Measurements from ENCODE around the gene PSG2.
"Not testable (repeated sequence)": the region's sequence is repeated elsewhere in the genome, so short reads cannot be mapped to it uniquely, and the experiment has no call there.

PSG2 gene

GRCh38 chr19:43077881-43078280, 4.6 kb downstream of the PSG2 start:
- not testable (repeated sequence) for DNase-seq (ENCODE audit: low read depth in 2 of 2)

- DNase-seq (ENCODE audit: low read depth in 2 of 2), result not testable (repeated sequence)
Measured at GRCh38 chr19:43062418-43062817, 20.1 kb downstream of the PSG2 start.

- not testable (repeated sequence) for DNase-seq (ENCODE audit: low read depth in 2 of 2)
Measured at GRCh38 chr19:43061326-43061725, 21.2 kb downstream of the PSG2 start.

GRCh38 chr19:43060254-43060653, 22.2 kb downstream of the PSG2 start:
- DNase-seq (ENCODE audit: low read depth in 2 of 2), result not testable (repeated sequence)

- DNase-seq (ENCODE audit: low read depth in 2 of 2), result not testable (repeated sequence)
Measured at GRCh38 chr19:43059482-43059881, 23.0 kb downstream of the PSG2 start.

GRCh38 chr19:43058440-43058839, 24.1 kb downstream of the PSG2 start:
- not testable (repeated sequence) for DNase-seq (ENCODE audit: low read depth in 2 of 2)

GRCh38 chr19:43047966-43048365, 34.5 kb downstream of the PSG2 start:
- DNase-seq (ENCODE audit: low read depth in 2 of 2), result not testable (repeated sequence)

GRCh38 chr19:43046578-43046977, 35.9 kb downstream of the PSG2 start:
- DNase-seq (ENCODE audit: low read depth in 2 of 2), result not testable (repeated sequence)

- not testable (repeated sequence) for DNase-seq (ENCODE audit: low read depth in 2 of 2)
Measured at GRCh38 chr19:43043492-43044180, 38.9 kb downstream of the PSG2 start.

GRCh38 chr19:43031645-43032044, 50.9 kb downstream of the PSG2 start:
- not testable (repeated sequence) for DNase-seq (ENCODE audit: low read depth in 2 of 2)

GRCh38 chr19:43028866-43029265, 53.6 kb downstream of the PSG2 start:
- DNase-seq (ENCODE audit: low read depth in 2 of 2), result no peak

GRCh38 chr19:43027985-43028384, 54.5 kb downstream of the PSG2 start:
- not testable (repeated sequence) for DNase-seq (ENCODE audit: low read depth in 2 of 2)

GRCh38 chr19:43027061-43027460, 55.4 kb downstream of the PSG2 start:
- DNase-seq (ENCODE audit: low read depth in 2 of 2), result not testable (repeated sequence)

GRCh38 chr19:43026369-43026768, 56.1 kb downstream of the PSG2 start, which contains the start of gene PSG11:
TSS of gene PSG11 (minus strand) at chr19:43026469. CDS start at chr19:43026372, 97 bp downstream.
- DNase-seq (ENCODE audit: low read depth in 2 of 2), result not testable (repeated sequence)

GRCh38 chr19:43022098-43022497, 60.4 kb downstream of the PSG2 start:
- not testable (repeated sequence) for DNase-seq (ENCODE audit: low read depth in 2 of 2)

GRCh38 chr19:43021629-43022028, 60.9 kb downstream of the PSG2 start:
- DNase-seq (ENCODE audit: low read depth in 2 of 2), result not testable (repeated sequence)

- DNase-seq (ENCODE audit: low read depth in 2 of 2), result not testable (repeated sequence)
Measured at GRCh38 chr19:43019588-43019987, 62.9 kb downstream of the PSG2 start.

Measured in activated CD4-positive, alpha-beta T cell treated with anti-CD3 and anti-CD28 coated beads for 24 hours (primary cell).